MCF 10A (cell line): ENCODE measurements around the gene SUCLG2. TPM values are rescaled to one million over a fixed set of nuclear protein-coding genes. Genes with fewer than 3 reads are reported as not detected.

ENCODE experiments used
- BruUV-seq: library from RNA; stranded (reverse); fragments of 400-500 nt; replicated peaks from 2 replicates; lab custom pipeline; 2021; lab: Mats Ljungman, UMichigan
- CTCF ChIA-PET: fragments of 300-600 bp; sonication (Branson Sonifier 250); formaldehyde crosslinking; extraction: SDS; loops from one replicate; lab custom pipeline; 2021; ENCODE audit warnings: antibody characterized with exemption, inconsistent platforms; lab: Yijun Ruan, JAX
- POLR2A ChIA-PET: fragments of 300-600, 350-650 bp; sonication (Branson Sonifier 250); formaldehyde crosslinking; extraction: SDS; loops from one replicate; lab custom pipeline; 2020; ENCODE audit warnings: antibody characterized with exemption, inconsistent platforms; lab: Yijun Ruan, JAX
- DNase-seq: peaks from one replicate; pipeline ENCODE4 v3.0.0-alpha.2; 2018; ENCODE audit not compliant: unreplicated experiment
- H3K27ac Mint-ChIP-seq: one replicate; pipeline ENCODE4 v1.8.0; 2022; ENCODE audit warnings: mild to moderate bottlenecking, low read depth, mixed read lengths; ENCODE audit not compliant: unreplicated experiment
- H3K27me3 Mint-ChIP-seq: one replicate; pipeline ENCODE4 v1.8.0; 2022; ENCODE audit warnings: mixed read lengths; ENCODE audit not compliant: insufficient read depth, unreplicated experiment
- H3K36me3 Mint-ChIP-seq: one replicate; pipeline ENCODE4 v1.8.0; 2022; ENCODE audit warnings: mild to moderate bottlenecking, moderate library complexity, mixed read lengths; ENCODE audit not compliant: insufficient read depth, unreplicated experiment
- H3K4me1 Mint-ChIP-seq: one replicate; pipeline ENCODE4 v1.8.0; 2022; ENCODE audit warnings: mixed read lengths; ENCODE audit not compliant: insufficient read depth, unreplicated experiment
- H3K4me3 Mint-ChIP-seq: one replicate; pipeline ENCODE4 v1.8.0; 2022; ENCODE audit warnings: mild to moderate bottlenecking, moderate library complexity, mixed read lengths; ENCODE audit not compliant: unreplicated experiment
- H3K9me3 Mint-ChIP-seq: one replicate; pipeline ENCODE4 v1.8.0; 2022; ENCODE audit warnings: mixed read lengths; ENCODE audit not compliant: unreplicated experiment
- intact Hi-C: fragments of 100-400 bp; cut with micrococcal nuclease; formaldehyde crosslinking; loops from 2 replicates; pipeline ENCODE4 v1.14.1; 2022
- total RNA-seq: library from RNA; stranded (reverse); gene quantifications from 2 replicates; pipeline ENCODE4 v1.2.3, GENCODE V29; 2022
- TF ChIP-seq, protein P1 (sequence below): fragments of 200-600 bp; IDR thresholded peaks from one replicate; pipeline ENCODE4 v1.8.0; 2022; ENCODE audit warnings: antibody characterized with exemption, mild to moderate bottlenecking; ENCODE audit not compliant: unreplicated experiment

The SUCLG2 gene
- total RNA-seq, 1 experiment from 2014 or later, result 55.6 TPM

DNA sequence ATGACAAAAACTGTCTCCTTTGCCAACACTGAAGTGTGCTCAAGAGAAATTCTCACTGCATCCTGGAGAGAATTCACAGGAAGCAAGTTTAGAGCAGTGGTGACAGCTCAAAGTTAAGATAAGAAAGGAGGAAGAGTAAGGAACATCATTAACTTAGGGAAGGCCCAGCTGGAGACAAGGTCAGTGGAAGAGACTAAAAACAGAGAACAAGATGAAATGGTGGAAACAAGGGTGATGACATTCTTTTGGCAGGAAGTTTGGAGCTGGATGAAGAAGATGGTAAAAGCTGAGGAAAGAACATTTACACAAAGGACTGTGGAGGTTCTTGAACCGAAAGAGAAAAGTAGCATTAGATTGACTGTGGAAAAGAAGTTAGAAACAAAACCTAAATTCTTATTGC is 6.7 kb upstream of the SUCLG2 start:
- Mint-ChIP-seq H3K27me3 (no peaks in the 10 kb centered on the region), H3K4me1 (no peaks in the 10 kb centered on the region), H3K27ac (no peak overlapping the region), H3K9me3 (no peaks in the 10 kb centered on the region), H3K4me3 (no peak overlapping the region), H3K36me3 (no peaks in the 10 kb centered on the region)
- POLR2A ChIA-PET, result interaction anchor here (0.6 kb wide), 1 partner anchor 1048 kb away, joined by 4 read pairs; no protein-coding TSS in a partner anchor
- no peak for DNase-seq
- CTCF ChIA-PET, result interaction anchor here (0.6 to 1.2 kb wide), 2 partner anchors 11 to 14 kb away, joined by 4 to 5 read pairs; no protein-coding TSS in a partner anchor
- TF ChIP-seq, protein P1, sequence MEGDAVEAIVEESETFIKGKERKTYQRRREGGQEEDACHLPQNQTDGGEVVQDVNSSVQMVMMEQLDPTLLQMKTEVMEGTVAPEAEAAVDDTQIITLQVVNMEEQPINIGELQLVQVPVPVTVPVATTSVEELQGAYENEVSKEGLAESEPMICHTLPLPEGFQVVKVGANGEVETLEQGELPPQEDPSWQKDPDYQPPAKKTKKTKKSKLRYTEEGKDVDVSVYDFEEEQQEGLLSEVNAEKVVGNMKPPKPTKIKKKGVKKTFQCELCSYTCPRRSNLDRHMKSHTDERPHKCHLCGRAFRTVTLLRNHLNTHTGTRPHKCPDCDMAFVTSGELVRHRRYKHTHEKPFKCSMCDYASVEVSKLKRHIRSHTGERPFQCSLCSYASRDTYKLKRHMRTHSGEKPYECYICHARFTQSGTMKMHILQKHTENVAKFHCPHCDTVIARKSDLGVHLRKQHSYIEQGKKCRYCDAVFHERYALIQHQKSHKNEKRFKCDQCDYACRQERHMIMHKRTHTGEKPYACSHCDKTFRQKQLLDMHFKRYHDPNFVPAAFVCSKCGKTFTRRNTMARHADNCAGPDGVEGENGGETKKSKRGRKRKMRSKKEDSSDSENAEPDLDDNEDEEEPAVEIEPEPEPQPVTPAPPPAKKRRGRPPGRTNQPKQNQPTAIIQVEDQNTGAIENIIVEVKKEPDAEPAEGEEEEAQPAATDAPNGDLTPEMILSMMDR, result no peak
- intact Hi-C loops, result no loop called here
- BruUV-seq, result no TSS peak

DNA sequence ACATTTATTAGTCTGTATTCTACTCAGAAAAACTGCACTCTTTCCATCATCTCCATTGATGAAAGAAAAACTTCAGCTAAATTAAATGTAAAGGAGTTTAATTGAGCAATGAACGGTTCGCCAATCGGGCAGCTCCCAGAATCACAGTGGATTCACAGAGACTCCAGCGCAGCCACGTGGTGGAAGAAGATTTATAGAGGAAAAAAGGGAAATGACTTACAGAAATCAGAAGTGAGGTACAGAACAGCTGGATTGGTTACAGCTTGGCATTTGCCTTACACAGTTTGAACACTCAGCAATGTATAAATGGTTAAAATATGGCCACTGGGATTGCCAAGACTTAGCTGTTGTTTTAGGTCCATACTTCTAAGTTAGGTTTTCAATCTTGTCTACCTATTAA is 2.8 kb upstream of the SUCLG2 start:
- peaks cover 9% of the 10 kb centered on the region for H3K4me1 Mint-ChIP-seq
- H3K9me3 Mint-ChIP-seq, result no peaks in the 10 kb centered on the region
- no TSS peak for BruUV-seq
- TF ChIP-seq, protein P1, result no peak
- no peak overlapping the region for H3K4me3 Mint-ChIP-seq
- POLR2A ChIA-PET, result no interaction called here
- no peaks in the 10 kb centered on the region for H3K27me3 Mint-ChIP-seq
- no peak for DNase-seq
- no peak overlapping the region for H3K27ac Mint-ChIP-seq
- peaks cover 3% of the 10 kb centered on the region for H3K36me3 Mint-ChIP-seq
- CTCF ChIA-PET, result interaction anchor here (0.7 kb wide), 1 partner anchor 1207 kb away, joined by 3 read pairs; no protein-coding TSS in a partner anchor
- intact Hi-C loops, result no loop called here

DNA sequence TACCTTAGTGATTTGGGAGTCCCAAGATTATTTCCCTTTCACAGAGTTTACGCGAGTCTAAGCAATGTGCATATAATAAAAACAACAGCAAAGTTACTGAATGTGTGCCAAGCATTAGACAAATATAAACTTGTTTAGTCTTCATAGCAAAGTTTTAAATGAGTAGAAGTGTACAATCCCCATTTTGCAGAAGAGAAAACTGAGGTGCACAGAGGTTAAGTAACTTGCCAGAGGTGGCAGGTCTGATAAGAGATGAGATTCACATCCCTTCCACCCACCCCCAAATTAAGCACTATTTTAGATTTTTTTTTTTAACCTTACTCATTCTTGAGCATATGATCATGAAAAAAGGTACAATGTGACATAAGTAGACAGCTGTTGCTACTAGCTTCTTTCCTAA is 2.2 kb upstream of the SUCLG2 start:
- Mint-ChIP-seq H3K9me3 (no peaks in the 10 kb centered on the region), H3K4me1 (peaks cover 13% of the 10 kb centered on the region), H3K4me3 (no peak overlapping the region), H3K36me3 (peaks cover 9% of the 10 kb centered on the region), H3K27me3 (no peaks in the 10 kb centered on the region), H3K27ac (no peak overlapping the region)
- intact Hi-C loops, result no loop called here
- ChIA-PET CTCF (interaction anchor here (1.2 kb wide), 1 partner anchor 8 kb away, joined by 3 read pairs; no protein-coding TSS in a partner anchor), POLR2A (interaction anchor here (1.0 kb wide), 1 partner anchor 12 kb away, joined by 3 read pairs; no protein-coding TSS in a partner anchor)
- DNase-seq, result no peak
- no TSS peak for BruUV-seq
- TF ChIP-seq, protein P1, result no peak

DNA sequence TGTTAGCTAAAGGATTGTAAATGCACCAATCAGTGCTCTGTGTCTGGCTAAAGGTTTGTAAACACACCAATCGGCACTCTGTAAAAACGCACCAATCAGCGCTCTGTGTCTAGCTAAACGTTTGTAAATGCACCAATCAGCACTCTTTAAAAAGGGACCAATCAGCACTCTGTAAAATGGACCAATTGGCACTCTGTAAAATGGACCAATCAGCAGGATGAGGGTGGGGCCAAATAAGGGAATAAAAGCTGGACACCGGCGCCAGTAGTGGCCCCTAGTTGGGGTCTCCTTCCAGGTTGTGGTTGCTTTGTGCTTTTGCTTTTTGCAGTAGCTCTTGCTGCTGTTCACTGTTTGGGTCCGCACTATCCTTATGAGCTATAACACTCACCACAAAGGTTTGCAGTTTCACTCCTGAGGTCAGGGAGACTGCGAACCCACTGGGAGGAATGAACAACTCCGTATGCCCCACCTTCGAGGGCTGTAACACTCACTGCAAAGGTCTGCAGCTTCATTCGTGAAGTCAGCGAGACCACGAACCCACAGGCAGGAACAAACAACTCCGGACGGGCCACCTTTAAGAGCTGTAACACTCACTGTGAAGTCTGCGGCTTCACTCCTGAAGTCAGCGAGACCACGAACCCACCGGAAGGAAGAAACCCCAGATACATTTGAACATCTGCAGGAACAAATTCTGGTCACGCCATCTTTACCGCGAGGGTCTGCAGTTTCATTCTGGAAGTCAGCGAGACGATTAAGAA is 1.1 kb upstream of the SUCLG2 start:
- TF ChIP-seq, protein P1, result no peak
- DNase-seq, result no peak
- POLR2A ChIA-PET, result interaction anchor here (0.6 to 1.2 kb wide), 6 partner anchors 9 to 52 kb away, joined by 3 read pairs; no protein-coding TSS in a partner anchor
- intact Hi-C loops, result no loop called here
- Mint-ChIP-seq H3K4me3 (peak overlapping the region; percentile 73), H3K27me3 (no peaks in the 10 kb centered on the region), H3K4me1 (peaks cover 21% of the 10 kb centered on the region), H3K36me3 (peaks cover 9% of the 10 kb centered on the region), H3K27ac (peak overlapping the region; percentile 70), H3K9me3 (no peaks in the 10 kb centered on the region)
- CTCF ChIA-PET, result interaction anchor here (0.6 to 1.3 kb wide), 6 partner anchors 9 to 555 kb away, joined by 3 read pairs; no protein-coding TSS in a partner anchor
- no TSS peak for BruUV-seq
